ACHN (cell line): ENCODE data around the gene NEDD4L.

Experiments
- DNase-seq: peaks from one replicate; pipeline ENCODE4 v3.0.0-alpha.2; 2015
- in situ Hi-C: cut with HindIII; loops from 2 replicates; pipeline ENCODE4 v1.10.0; 2017; ENCODE audit warnings: low sequenced_read_pairs, low pct_ligation_motif_present, low pct_unique_long_range_greater_than_20kb

NEDD4L gene

DNA sequence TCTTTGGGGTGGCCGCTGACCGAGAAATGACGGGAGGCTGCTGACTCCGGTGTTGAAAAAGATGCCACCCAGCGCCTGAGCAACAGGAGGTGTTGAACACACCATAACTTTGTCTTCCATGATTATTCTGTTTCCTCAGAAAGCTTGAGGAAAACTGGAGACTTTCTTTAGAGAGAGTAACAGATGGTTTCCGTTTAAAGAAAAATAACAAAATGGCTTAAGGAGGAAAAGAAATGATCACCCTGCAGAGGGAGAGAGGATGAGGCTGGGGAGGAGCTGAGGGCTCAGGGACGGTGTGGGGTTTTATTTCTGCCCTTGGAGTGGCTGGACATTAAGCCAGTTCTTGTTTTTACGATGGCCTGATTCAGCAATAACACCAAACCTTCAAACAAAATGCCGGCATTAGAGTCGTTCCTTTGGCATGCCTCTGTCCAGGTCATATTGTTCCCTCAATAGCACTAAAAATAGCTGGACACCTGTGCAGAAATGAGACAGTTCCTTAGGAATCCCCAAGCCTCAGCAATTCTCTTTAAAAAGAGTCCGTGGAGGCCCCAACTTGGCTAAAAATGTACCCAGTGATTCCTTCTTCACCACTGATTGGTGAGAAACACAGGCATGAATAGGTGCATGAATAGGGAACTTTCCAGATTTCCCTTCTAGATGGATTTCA lies 402.5 kb downstream of the NEDD4L start:
- no peak for DNase-seq
- in situ Hi-C loops = no loop called here

- DNase-seq = no peak
Measured at GRCh38 chr18:58447402-58448095, 403.5 kb downstream of the NEDD4L start.

DNA sequence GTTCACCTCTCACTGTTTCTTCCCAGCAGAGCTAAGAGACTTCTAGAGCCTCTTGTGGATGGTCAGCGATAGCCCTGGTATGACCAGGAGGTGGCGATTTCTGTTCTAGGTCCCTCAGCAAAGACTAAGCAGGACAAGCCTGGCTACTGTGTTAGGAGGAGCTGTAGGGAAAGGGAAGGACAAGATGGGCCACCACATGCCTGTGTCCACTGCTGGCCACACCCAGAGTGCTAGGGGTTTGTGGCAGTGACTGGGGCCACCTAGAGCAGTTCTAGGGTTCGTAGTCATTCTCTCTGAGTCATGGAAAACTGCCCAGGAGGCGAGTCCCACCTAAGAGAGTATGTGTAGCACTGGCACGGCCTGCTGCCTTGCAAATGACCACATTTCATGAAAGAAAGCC lies 405.4 kb downstream of the NEDD4L start:
- no peak for DNase-seq

More at GRCh38 chr18:58447402-58448095, 403.5 kb downstream of the NEDD4L start:
- in situ Hi-C loops = no loop called here

More for the DNA sequence above, 405.4 kb downstream of the NEDD4L start:
- in situ Hi-C loops = no loop called here
